Tibial artery (tissue), 4 donors: ENCODE results near the gene DENND5A.
"Not testable (repeated sequence)": the region's sequence is repeated elsewhere in the genome, so short reads cannot be mapped to it uniquely, and the experiment has no call there.

Experiments
- DNase-seq, 2 donors: peaks; one replicate each; pipeline ENCODE4 v3.0.0-alpha.2; 2019
- H3K27ac ChIP-seq, 2 donors: fragments of 200-600 bp; sonication (generic) in 1 of 2; 1 replicate in 1 of 2; 2 replicates in 1 of 2; pipeline ENCODE4 v1.5.1; 2018 to 2019; ENCODE audit warnings: mild to moderate bottlenecking in 1 of 2
- H3K27me3 ChIP-seq, 2 donors: fragments of 200-600 bp; sonication (generic) in 1 of 2; one replicate each; pipeline versions ENCODE4 v1.5.1 to v1.6.0; 2016 to 2019
- H3K36me3 ChIP-seq, 3 donors: fragments of 200-600 bp; sonication (generic) in 2 of 3; one replicate each; pipeline ENCODE4 v1.5.1; 2016 to 2019; ENCODE audit warnings: mild to moderate bottlenecking in 2 of 3
- H3K4me1 ChIP-seq, 4 donors: fragments of 200-600 bp; sonication (generic) in 2 of 4; 1 replicate in 3 of 4; 2 replicates in 1 of 4; pipeline ENCODE4 v1.5.1; 2016 to 2019
- H3K4me3 ChIP-seq, 2 donors: fragments of 200-600 bp; sonication (generic) in 1 of 2; 1 replicate in 1 of 2; 2 replicates in 1 of 2; pipeline ENCODE4 v1.5.1; 2018 to 2019; ENCODE audit warnings: mild to moderate bottlenecking in 2 of 2
- H3K9me3 ChIP-seq, 3 donors: fragments of 200-600 bp; sonication (generic) in 1 of 3; one replicate each; pipeline ENCODE4 v1.5.1; 2016 to 2019
- intact Hi-C: fragments of 100-400 bp; cut with DNase I; formaldehyde crosslinking; loops from one replicate; pipeline ENCODE4 v1.15.0; 2023; ENCODE audit warnings: low total_unique reads
- TF ChIP-seq, protein P1 (sequence below), 2 experiments: fragments of 200-600 bp in 1 of 2; fragments of 450-650 bp in 1 of 2; IDR thresholded peaks; one replicate each; pipeline ENCODE4 v1.5.1; 2017 to 2019; ENCODE audit warnings: antibody characterized with exemption in 2 of 2, mild to moderate bottlenecking in 1 of 2, moderate library complexity in 1 of 2

Gene DENND5A

GRCh38 chr11:9201372-9202162, 63.6 kb downstream of the DENND5A start:
- DNase-seq = no peak
- peaks cover 0 to 7% (median 2%) of the 10 kb centered on the region in 4 donors for H3K4me1 ChIP-seq
- TF ChIP-seq, protein P1, sequence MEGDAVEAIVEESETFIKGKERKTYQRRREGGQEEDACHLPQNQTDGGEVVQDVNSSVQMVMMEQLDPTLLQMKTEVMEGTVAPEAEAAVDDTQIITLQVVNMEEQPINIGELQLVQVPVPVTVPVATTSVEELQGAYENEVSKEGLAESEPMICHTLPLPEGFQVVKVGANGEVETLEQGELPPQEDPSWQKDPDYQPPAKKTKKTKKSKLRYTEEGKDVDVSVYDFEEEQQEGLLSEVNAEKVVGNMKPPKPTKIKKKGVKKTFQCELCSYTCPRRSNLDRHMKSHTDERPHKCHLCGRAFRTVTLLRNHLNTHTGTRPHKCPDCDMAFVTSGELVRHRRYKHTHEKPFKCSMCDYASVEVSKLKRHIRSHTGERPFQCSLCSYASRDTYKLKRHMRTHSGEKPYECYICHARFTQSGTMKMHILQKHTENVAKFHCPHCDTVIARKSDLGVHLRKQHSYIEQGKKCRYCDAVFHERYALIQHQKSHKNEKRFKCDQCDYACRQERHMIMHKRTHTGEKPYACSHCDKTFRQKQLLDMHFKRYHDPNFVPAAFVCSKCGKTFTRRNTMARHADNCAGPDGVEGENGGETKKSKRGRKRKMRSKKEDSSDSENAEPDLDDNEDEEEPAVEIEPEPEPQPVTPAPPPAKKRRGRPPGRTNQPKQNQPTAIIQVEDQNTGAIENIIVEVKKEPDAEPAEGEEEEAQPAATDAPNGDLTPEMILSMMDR (IDR thresholded peaks at IDR 0.05) = no peak
- H3K27me3 ChIP-seq = no peaks in the 10 kb centered on the region
- intact Hi-C loops = no loop called here
- H3K36me3 ChIP-seq = peaks cover 13 to 25% (median 13%) of the 10 kb centered on the region in 3 donors
- H3K27ac ChIP-seq = no peak overlapping the region
- no peaks in the 10 kb centered on the region for H3K9me3 ChIP-seq
- no peak overlapping the region for H3K4me3 ChIP-seq

GRCh38 chr11:9200471-9200870, 64.7 kb downstream of the DENND5A start:
- no peak for DNase-seq
- Histone ChIP-seq H3K9me3 (no peaks in the 10 kb centered on the region), H3K4me1 (peaks cover 0 to 5% (median 2%) of the 10 kb centered on the region in 4 donors), H3K27me3 (no peaks in the 10 kb centered on the region), H3K36me3 (peaks cover 13 to 25% (median 13%) of the 10 kb centered on the region in 3 donors), H3K4me3 (no peak overlapping the region), H3K27ac (no peak overlapping the region)
- TF ChIP-seq, protein P1 (IDR thresholded peaks at IDR 0.05) = no peak
- intact Hi-C loops = no loop called here

DNA sequence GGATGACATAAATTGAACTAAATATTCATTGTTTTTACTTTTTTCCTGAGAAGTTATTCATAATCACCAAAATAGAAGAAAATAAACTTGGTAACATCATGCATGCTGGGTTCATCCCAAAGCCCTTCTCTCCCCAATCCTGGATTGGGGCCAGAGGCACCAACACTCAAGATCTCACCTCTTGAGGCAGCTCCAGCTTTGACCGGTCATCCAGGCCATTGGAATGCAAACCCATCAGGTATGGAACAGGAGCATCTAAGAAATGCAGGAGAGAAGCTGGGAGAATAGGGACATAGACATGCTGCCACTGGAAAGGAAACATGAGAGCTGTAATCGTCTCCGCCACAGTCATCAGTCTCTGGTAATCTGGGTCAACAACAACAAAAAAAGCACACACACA, 71.8 kb downstream of the DENND5A start:
- intact Hi-C loops = no loop called here
- Histone ChIP-seq H3K9me3 (no peaks in the 10 kb centered on the region), H3K27me3 (no peaks in the 10 kb centered on the region), H3K27ac (no peak overlapping the region), H3K36me3 (peaks cover 0 to 49% (median 9%) of the 10 kb centered on the region in 3 donors), H3K4me3 (no peak overlapping the region), H3K4me1 (no peaks in the 10 kb centered on the region)
- no peak for DNase-seq
- TF ChIP-seq, protein P1 (IDR thresholded peaks at IDR 0.05) = no peak

DNA sequence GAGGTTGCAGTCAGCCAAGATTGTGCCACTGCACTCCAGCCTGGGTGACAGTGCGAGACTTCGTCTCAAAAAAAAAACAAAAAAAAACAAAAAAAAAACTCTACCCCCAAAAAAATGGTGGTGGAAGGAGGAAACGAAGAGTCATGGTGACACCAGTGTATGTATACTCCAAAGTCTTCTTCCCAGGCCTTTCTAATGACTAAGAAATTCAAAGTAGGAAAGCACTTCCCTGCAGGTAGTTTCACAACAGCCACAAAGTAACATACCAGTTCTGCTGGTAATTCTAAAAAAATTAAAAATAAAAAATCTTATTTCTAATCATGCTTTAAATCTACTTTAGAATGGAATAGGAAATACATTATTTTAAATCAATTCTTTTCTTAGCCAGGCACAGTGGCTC, 72.6 kb downstream of the DENND5A start:
- TF ChIP-seq, protein P1 (IDR thresholded peaks at IDR 0.05) = no peak
- DNase-seq = no peak
- H3K4me1 ChIP-seq = no peaks in the 10 kb centered on the region
- intact Hi-C loops = no loop called here
- no peaks in the 10 kb centered on the region for H3K27me3 ChIP-seq
- H3K36me3 ChIP-seq = peaks cover 0 to 49% (median 9%) of the 10 kb centered on the region in 3 donors
- H3K4me3 ChIP-seq = no peak overlapping the region
- no peak overlapping the region for H3K27ac ChIP-seq
- H3K9me3 ChIP-seq = no peaks in the 10 kb centered on the region

- DNase-seq, H3K4me1 ChIP-seq, H3K9me3 ChIP-seq, intact Hi-C loops, H3K4me3 ChIP-seq, H3K27me3 ChIP-seq, H3K27ac ChIP-seq: not testable (repeated sequence)
- H3K36me3 ChIP-seq = peaks cover 0 to 49% (median 6%) of the 10 kb centered on the region in 3 donors
Measured at GRCh38 chr11:9190326-9191016, 74.7 kb downstream of the DENND5A start.

DNA sequence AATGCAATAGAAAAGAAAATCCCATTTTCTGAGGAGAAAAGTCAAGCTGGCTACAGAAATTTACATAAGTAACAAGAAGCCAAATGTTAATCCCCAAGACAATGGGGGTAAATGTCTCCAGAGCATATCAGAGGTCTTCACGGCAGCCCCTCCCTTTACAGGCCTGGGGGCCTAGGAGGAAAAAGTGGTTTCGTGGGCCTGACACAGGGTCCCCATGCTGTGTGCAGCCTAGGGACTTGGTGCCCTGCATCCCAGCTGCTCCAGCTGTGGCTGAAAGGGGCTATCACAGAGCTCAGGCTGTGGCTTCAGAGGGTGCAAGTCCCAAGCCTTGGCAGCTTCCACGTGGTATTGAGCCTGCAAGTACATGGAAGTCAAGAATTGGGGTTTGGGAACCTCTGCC, 76.3 kb downstream of the DENND5A start:
- H3K9me3 ChIP-seq, H3K27me3 ChIP-seq, H3K4me3 ChIP-seq, H3K27ac ChIP-seq, intact Hi-C loops, DNase-seq, H3K4me1 ChIP-seq: not testable (repeated sequence)
- H3K36me3 ChIP-seq = peaks cover 0 to 44% (median 6%) of the 10 kb centered on the region in 3 donors
